HEK293 (cell line): ENCODE measurements around the gene PHF21A.

Source experiments
- KLF16 ChIP-seq: fragments of 450-650 bp; formaldehyde crosslinking; IDR thresholded peaks from 2 replicates; pipeline ENCODE4 v1.5.1; 2017; ENCODE audit warnings: missing biosample characterization, missing genetic modification characterization
- YY1 ChIP-seq: fragments of 450-650 bp; formaldehyde crosslinking; IDR thresholded peaks from 2 replicates; pipeline ENCODE4 v1.5.1; 2018; ENCODE audit warnings: missing biosample characterization, missing genetic modification characterization
- ZNF274 ChIP-seq, 2 experiments: fragments of 200-500 bp in 1 of 2; fragments of 450-650 bp in 1 of 2; sonication (Bioruptor generic) in 1 of 2; formaldehyde crosslinking in 1 of 2; IDR thresholded peaks; 2 replicates each; pipeline versions ENCODE4 v1.5.1 to v1.6.1; 2014 to 2016; ENCODE audit warnings: borderline replicate concordance in 1 of 2, inconsistent platforms in 1 of 2, low read length in 1 of 2, missing biosample characterization in 1 of 2, missing genetic modification characterization in 1 of 2
- ZNF561 ChIP-seq: fragments of 450-650 bp; IDR thresholded peaks from 2 replicates; pipeline ENCODE4 v1.5.1; 2018; ENCODE audit warnings: missing biosample characterization, missing genetic modification characterization, borderline replicate concordance
- ZNF585B ChIP-seq: fragments of 450-650 bp; formaldehyde crosslinking; IDR thresholded peaks from 2 replicates; pipeline ENCODE4 v1.5.1; 2016; ENCODE audit warnings: missing biosample characterization, missing genetic modification characterization
- TF ChIP-seq, protein P1 (sequence below): fragments of 450-650 bp; formaldehyde crosslinking; IDR thresholded peaks from 2 replicates; pipeline ENCODE4 v1.5.1; 2016; ENCODE audit warnings: missing biosample characterization, missing genetic modification characterization

GRCh38 chr11:45901626-45902025 is 219.6 kb downstream of the PHF21A start:
- TF ChIP-seq ZNF585B (no peak), YY1 (tag by site-specific recombination) (no peak), KLF16 (no peak), ZNF274 (IDR thresholded peaks at IDR 0.05; ENCODE audit: low read length) (no peak), ZNF274 (tag by site-specific recombination; IDR thresholded peaks at IDR 0.05; ENCODE audit: borderline replicate concordance) (no peak), ZNF561 (tag by site-specific recombination) (no peak)
- TF ChIP-seq, protein P1, sequence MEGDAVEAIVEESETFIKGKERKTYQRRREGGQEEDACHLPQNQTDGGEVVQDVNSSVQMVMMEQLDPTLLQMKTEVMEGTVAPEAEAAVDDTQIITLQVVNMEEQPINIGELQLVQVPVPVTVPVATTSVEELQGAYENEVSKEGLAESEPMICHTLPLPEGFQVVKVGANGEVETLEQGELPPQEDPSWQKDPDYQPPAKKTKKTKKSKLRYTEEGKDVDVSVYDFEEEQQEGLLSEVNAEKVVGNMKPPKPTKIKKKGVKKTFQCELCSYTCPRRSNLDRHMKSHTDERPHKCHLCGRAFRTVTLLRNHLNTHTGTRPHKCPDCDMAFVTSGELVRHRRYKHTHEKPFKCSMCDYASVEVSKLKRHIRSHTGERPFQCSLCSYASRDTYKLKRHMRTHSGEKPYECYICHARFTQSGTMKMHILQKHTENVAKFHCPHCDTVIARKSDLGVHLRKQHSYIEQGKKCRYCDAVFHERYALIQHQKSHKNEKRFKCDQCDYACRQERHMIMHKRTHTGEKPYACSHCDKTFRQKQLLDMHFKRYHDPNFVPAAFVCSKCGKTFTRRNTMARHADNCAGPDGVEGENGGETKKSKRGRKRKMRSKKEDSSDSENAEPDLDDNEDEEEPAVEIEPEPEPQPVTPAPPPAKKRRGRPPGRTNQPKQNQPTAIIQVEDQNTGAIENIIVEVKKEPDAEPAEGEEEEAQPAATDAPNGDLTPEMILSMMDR (tag by site-specific recombination) = no peak
